Epithelial cell of proximal tubule (primary cell): ENCODE results near the gene CEP78. TPM values are rescaled to one million over a fixed set of nuclear protein-coding genes. Genes with fewer than 3 reads are reported as not detected.

Source experiments
- DNase-seq: peaks from one replicate; pipeline ENCODE4 v3.0.0-alpha.2; 2011; ENCODE audit warnings: low read depth
- H3K4me3 ChIP-seq: 2 replicates; pipeline ENCODE4 v1.5.1; 2011; ENCODE audit warnings: low read depth, mild to moderate bottlenecking, low read length
- CTCF ChIP-seq: conservative IDR thresholded peaks from 2 replicates; pipeline ENCODE4 v1.5.1; 2012; ENCODE audit warnings: low read depth, mild to moderate bottlenecking, low read length
- total RNA-seq: library from RNA; depleted of rRNA; stranded (reverse); fragments of >200 nt; gene quantifications from 2 replicates; pipeline ENCODE4 v1.2.3, GENCODE V29; 2015

CEP78 gene
- total RNA-seq, 1 donor from 2014 or later = 32.2 TPM

- peak; percentile 82 for DNase-seq
- TF ChIP-seq CTCF = no peak
- H3K4me3 ChIP-seq = peak within 1 kb of the TSS; percentile 74
These were observed 61.2 kb downstream of the CEP78 start, which contains the start of gene PSAT1 for GRCh38 chr9:78296893-78297671. Gene PSAT1, plus strand, starts transcription at chr9:78297125. Its CDS starts 86 bp downstream, at chr9:78297211.

- H3K4me3 ChIP-seq = peak overlapping the region; percentile 74
- TF ChIP-seq CTCF = no peak
These were observed 61.7 kb downstream of the CEP78 start for GRCh38 chr9:78297672-78297961.

GRCh38 chr9:78298046-78298765, 62.3 kb downstream of the CEP78 start:
- H3K4me3 ChIP-seq = peak overlapping the region; percentile 74
- no peak for DNase-seq
- no peak for TF ChIP-seq CTCF

More at GRCh38 chr9:78297672-78297961, 61.7 kb downstream of the CEP78 start:
- no peak for DNase-seq

- H3K4me3 ChIP-seq = no peak overlapping the region
- TF ChIP-seq CTCF = no peak
- no peak for DNase-seq
These were observed 64.3 kb downstream of the CEP78 start for GRCh38 chr9:78300209-78300608.

GRCh38 chr9:78301466-78301865, 65.6 kb downstream of the CEP78 start:
- TF ChIP-seq CTCF = no peak
- H3K4me3 ChIP-seq = no peak overlapping the region
- DNase-seq = no peak

GRCh38 chr9:78303377-78304062, 67.6 kb downstream of the CEP78 start:
- no peak for DNase-seq
- H3K4me3 ChIP-seq = no peak overlapping the region
- no peak for TF ChIP-seq CTCF
